Natural killer cell (primary cell): Measurements from ENCODE around the gene ELAVL3. TPM values are rescaled to one million over a fixed set of nuclear protein-coding genes. Genes with fewer than 3 reads are reported as not detected.

Source experiments
- ATAC-seq, 3 donors: fragments of 150-1000 bp in 2 of 3; fragments of 200-7000 bp in 1 of 3; cut with Tn5 transposase; 1 replicate in 1 of 3; 2 replicates in 2 of 3; pipeline ENCODE4 v1.10.0; 2021; ENCODE audit warnings: mild to moderate bottlenecking in 2 of 3, moderate library complexity in 2 of 3
- DNase-seq, 2 donors: peaks; one replicate each; pipeline versions ENCODE4 v3.0.0 to v3.0.0-alpha.2; 2013 to 2021; ENCODE audit warnings: mixed read lengths in 1 of 2
- H3K27ac ChIP-seq: one replicate; pipeline ENCODE4 v1.5.1; 2013; ENCODE audit warnings: mild to moderate bottlenecking, low read length
- H3K27me3 ChIP-seq: one replicate; pipeline ENCODE4 v1.6.1; 2013; ENCODE audit warnings: low read length; ENCODE audit not compliant: control insufficient read depth, insufficient read depth
- H3K36me3 ChIP-seq: one replicate; pipeline ENCODE4 v1.6.1; 2013; ENCODE audit warnings: low read length; ENCODE audit not compliant: control insufficient read depth, insufficient read depth
- H3K4me1 ChIP-seq: one replicate; pipeline ENCODE4 v1.6.1; 2013; ENCODE audit warnings: low read length; ENCODE audit not compliant: control insufficient read depth, insufficient read depth
- H3K4me3 ChIP-seq: one replicate; pipeline ENCODE4 v1.5.1; 2013; ENCODE audit warnings: low read length
- H3K9me3 ChIP-seq: one replicate; pipeline ENCODE4 v1.6.1; 2013; ENCODE audit warnings: low read length; ENCODE audit not compliant: control insufficient read depth, insufficient read depth
- H3K27ac Mint-ChIP-seq, 2 donors: one replicate each; pipeline ENCODE4 v1.8.0; 2022; ENCODE audit warnings: mild to moderate bottlenecking in 2 of 2, mixed read lengths in 2 of 2, moderate library complexity in 1 of 2
- H3K27me3 Mint-ChIP-seq, 2 donors: one replicate each; pipeline ENCODE4 v1.8.0; 2022; ENCODE audit warnings: low read depth in 2 of 2, mixed read lengths in 2 of 2
- H3K36me3 Mint-ChIP-seq: one replicate; pipeline ENCODE4 v1.8.0; 2022; ENCODE audit warnings: mixed read lengths
- H3K4me1 Mint-ChIP-seq, 2 donors: one replicate each; pipeline ENCODE4 v1.8.0; 2022; ENCODE audit warnings: mixed read lengths in 2 of 2
- H3K4me3 Mint-ChIP-seq: one replicate; pipeline ENCODE4 v1.8.0; 2022; ENCODE audit warnings: mild to moderate bottlenecking, moderate library complexity, mixed read lengths
- H3K9me3 Mint-ChIP-seq, 2 donors: one replicate each; pipeline ENCODE4 v1.8.0; 2022; ENCODE audit warnings: mixed read lengths in 2 of 2
- WGBS: methylation state at CpG from one replicate; pipeline ENCODE4 v1.1.7; 2013; ENCODE audit warnings: missing lambda C conversion rate; ENCODE audit not compliant: insufficient coverage; 5-methylcytosine and 5-hydroxymethylcytosine counted together
- intact Hi-C: fragments of 100-400 bp; cut with micrococcal nuclease; formaldehyde crosslinking; loops from one replicate; pipeline ENCODE4 v1.14.2; 2022
- total RNA-seq, 4 donors: library from RNA; stranded (reverse); fragments of 120-200 nt in 1 of 4; gene quantifications; one replicate each; pipeline versions ENCODE4 v1.2.3 to v1.2.4, GENCODE V29; 2013 to 2022
- TF ChIP-seq, protein P1 (sequence below): fragments of 200-600 bp; IDR thresholded peaks from one replicate; pipeline ENCODE4 v1.8.0; 2022; ENCODE audit warnings: antibody characterized with exemption

Gene ELAVL3
- total RNA-seq, 3 donors from 2014 or later (not counting 1 experiment from before 2014, with no cell fraction given): not detected

DNA sequence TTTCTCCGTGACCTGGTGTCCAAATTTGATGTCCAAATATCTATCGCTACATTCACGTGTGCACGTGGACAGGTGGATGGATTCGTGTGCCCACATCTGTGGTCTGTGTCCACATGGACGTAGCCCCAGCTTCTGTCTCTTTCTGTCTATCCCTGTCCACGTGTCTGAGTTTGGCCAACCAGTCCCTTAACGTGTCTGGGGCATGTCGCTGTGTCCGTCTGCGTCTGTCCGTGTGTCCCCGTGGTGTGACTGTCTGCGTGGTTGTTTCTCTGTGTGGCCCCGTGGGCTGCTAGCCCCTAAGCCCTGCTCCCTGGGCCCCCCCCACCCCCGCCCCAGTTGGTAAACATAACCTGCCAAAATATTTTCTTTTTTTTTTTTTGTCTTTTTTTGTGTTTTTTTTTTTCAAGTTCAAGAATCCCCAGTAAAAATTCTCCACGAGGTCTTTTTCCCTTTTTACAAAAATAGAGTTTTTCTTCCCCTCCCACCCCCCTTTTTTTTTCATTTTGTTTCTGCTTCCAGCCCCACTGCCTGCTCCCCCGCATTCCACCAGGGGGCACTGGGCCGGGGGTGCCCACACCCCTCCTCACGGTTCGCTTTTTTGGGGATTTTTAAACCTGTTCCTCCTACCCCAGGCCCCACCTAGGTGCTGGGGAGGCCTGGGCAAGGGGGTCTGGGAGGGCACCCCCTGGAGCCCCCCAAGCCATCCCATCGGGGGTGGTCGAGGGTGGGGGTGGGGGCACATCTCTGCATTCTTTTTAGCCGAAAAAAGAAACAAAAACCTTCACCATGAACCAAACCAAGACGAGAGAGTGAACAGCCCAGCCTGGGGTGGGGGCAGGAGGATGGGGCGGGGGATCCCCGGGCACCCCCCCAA, 27.1 kb downstream of the ELAVL3 start:
- DNase-seq (peak in 1 of 2 donors; percentile 47), ATAC-seq (no peak)
- Mint-ChIP-seq H3K4me1 (no peaks in the 10 kb centered on the region), H3K27ac (no peak overlapping the region), H3K9me3 (no peaks in the 10 kb centered on the region), H3K4me3 (no peak overlapping the region), H3K36me3 (no peaks in the 10 kb centered on the region), H3K27me3 (no peaks in the 10 kb centered on the region)
- no peaks in the 10 kb centered on the region for H3K27me3 ChIP-seq
- intact Hi-C loops: no loop called here
- no peaks in the 10 kb centered on the region for H3K4me1 ChIP-seq
- no peaks in the 10 kb centered on the region for H3K9me3 ChIP-seq
- H3K36me3 ChIP-seq: peaks cover 10% of the 10 kb centered on the region
- 69% methylated on average over 19 of the region's 27 CpGs for WGBS
- no peak overlapping the region for H3K27ac ChIP-seq
- no peak overlapping the region for H3K4me3 ChIP-seq
- TF ChIP-seq, protein P1, sequence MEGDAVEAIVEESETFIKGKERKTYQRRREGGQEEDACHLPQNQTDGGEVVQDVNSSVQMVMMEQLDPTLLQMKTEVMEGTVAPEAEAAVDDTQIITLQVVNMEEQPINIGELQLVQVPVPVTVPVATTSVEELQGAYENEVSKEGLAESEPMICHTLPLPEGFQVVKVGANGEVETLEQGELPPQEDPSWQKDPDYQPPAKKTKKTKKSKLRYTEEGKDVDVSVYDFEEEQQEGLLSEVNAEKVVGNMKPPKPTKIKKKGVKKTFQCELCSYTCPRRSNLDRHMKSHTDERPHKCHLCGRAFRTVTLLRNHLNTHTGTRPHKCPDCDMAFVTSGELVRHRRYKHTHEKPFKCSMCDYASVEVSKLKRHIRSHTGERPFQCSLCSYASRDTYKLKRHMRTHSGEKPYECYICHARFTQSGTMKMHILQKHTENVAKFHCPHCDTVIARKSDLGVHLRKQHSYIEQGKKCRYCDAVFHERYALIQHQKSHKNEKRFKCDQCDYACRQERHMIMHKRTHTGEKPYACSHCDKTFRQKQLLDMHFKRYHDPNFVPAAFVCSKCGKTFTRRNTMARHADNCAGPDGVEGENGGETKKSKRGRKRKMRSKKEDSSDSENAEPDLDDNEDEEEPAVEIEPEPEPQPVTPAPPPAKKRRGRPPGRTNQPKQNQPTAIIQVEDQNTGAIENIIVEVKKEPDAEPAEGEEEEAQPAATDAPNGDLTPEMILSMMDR: no peak

DNA sequence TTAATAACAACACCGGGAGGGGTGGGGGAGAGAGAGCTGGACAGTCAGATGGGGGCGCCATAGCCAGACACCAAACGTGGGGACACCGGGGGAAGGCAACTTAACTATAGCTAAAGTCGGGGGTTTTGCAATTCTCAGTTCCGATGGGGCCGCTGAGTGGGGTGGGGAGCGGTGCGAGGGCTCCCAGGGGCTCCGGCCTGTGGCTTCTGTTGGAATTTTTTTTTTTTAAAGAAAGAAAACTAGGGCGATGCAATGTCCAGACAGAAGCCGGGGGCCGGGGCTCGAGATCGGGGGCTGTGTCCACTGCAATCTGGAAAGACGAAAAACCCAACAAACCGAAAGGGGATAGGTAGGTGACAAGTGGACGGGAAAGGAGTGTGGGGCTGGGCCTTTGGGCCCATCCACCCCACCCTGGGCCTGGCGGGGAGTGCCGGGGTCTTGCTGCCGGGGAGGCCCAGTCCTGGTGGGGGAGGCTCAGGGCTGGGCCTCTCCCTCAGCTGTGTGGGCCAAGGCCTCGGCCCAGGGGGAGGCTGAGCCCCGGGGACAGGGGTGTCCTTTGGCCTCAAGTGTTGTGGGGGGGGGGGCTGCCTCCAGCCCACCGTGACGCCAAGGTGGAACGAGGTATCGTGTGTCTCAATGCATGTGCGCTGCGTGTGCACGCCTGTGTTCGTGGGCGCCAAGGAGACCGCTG, 28.1 kb downstream of the ELAVL3 start:
- H3K4me1 Mint-ChIP-seq: no peaks in the 10 kb centered on the region
- no peak for ATAC-seq
- H3K27ac ChIP-seq: no peak overlapping the region
- H3K4me3 Mint-ChIP-seq: no peak overlapping the region
- H3K36me3 ChIP-seq: peaks cover 19% of the 10 kb centered on the region
- no peaks in the 10 kb centered on the region for H3K9me3 Mint-ChIP-seq
- DNase-seq: no peak
- WGBS: 88% methylated on average over 33 of the region's 33 CpGs
- H3K4me1 ChIP-seq: no peaks in the 10 kb centered on the region
- no peaks in the 10 kb centered on the region for H3K9me3 ChIP-seq
- H3K27me3 Mint-ChIP-seq: no peaks in the 10 kb centered on the region
- intact Hi-C loops: no loop called here
- TF ChIP-seq, protein P1: no peak
- H3K36me3 Mint-ChIP-seq: no peaks in the 10 kb centered on the region
- H3K4me3 ChIP-seq: no peak overlapping the region
- no peaks in the 10 kb centered on the region for H3K27me3 ChIP-seq
- H3K27ac Mint-ChIP-seq: no peak overlapping the region

DNA sequence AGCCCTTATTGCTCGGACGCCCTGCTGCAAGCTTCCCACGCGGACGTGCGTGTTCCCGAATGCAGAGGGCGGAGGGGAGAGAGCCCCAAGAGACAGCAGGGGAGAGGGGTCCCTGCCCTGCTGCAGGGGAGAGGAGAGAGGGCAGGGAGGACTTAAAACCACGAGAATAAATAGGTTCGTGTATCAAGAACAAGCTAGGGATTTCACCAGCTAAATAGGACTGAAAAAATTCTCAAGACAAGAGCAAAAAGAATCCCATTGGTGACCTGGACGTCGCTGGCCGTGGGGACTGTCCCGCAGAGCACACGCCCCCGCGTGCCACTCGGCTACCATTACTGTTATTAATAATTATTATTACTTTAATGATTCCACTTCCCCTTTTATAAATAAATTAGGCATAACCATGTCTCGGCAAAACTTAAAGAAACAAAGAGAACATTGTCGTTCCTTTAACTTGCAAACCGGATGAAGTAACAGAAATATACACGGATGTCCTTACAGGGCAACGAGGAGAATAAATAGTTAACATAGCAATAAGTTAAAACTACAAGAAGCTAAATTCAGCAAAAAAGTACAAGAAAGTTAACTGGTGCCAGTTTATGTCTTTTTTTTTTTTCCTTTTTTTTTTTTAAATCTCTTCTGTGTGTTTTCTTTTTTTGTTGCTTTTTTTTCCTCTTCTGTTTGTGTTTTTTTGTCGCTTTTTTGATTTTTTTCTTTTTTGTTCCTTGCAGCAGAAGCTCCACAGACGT, 28.8 kb downstream of the ELAVL3 start:
- Histone ChIP-seq H3K27ac (no peak overlapping the region), H3K4me3 (no peak overlapping the region), H3K36me3 (peaks cover 26% of the 10 kb centered on the region), H3K4me1 (no peaks in the 10 kb centered on the region), H3K27me3 (no peaks in the 10 kb centered on the region), H3K9me3 (no peaks in the 10 kb centered on the region)
- TF ChIP-seq, protein P1: no peak
- WGBS: 70% methylated on average over 19 of the region's 25 CpGs
- ATAC-seq (no peak), DNase-seq (no peak)
- no peaks in the 10 kb centered on the region for H3K36me3 Mint-ChIP-seq
- H3K9me3 Mint-ChIP-seq: no peaks in the 10 kb centered on the region
- no peaks in the 10 kb centered on the region for H3K27me3 Mint-ChIP-seq
- intact Hi-C loops: no loop called here
- no peak overlapping the region for H3K27ac Mint-ChIP-seq
- no peaks in the 10 kb centered on the region for H3K4me1 Mint-ChIP-seq
- no peak overlapping the region for H3K4me3 Mint-ChIP-seq
